Thyroid gland (tissue), 4 donors: ENCODE data around the gene DHX57.

Experiments used
- POLR2A ChIP-seq, 2 donors: fragments of 450-650 bp; IDR thresholded peaks; one replicate each; pipeline ENCODE4 v1.6.1; 2017; ENCODE audit warnings: antibody characterized with exemption in 2 of 2, mild to moderate bottlenecking in 2 of 2, moderate library complexity in 1 of 2
- TF ChIP-seq, protein P1 (sequence below), 6 experiments: fragments of 200-600 bp in 3 of 6; fragments of 450-650 bp in 3 of 6; sonication (generic) in 3 of 6; IDR thresholded peaks; one replicate each; pipeline ENCODE4 v1.5.1; 2016 to 2019; ENCODE audit warnings: antibody characterized with exemption in 6 of 6, mild to moderate bottlenecking in 2 of 6, inconsistent platforms in 1 of 6, moderate library complexity in 1 of 6

DNA sequence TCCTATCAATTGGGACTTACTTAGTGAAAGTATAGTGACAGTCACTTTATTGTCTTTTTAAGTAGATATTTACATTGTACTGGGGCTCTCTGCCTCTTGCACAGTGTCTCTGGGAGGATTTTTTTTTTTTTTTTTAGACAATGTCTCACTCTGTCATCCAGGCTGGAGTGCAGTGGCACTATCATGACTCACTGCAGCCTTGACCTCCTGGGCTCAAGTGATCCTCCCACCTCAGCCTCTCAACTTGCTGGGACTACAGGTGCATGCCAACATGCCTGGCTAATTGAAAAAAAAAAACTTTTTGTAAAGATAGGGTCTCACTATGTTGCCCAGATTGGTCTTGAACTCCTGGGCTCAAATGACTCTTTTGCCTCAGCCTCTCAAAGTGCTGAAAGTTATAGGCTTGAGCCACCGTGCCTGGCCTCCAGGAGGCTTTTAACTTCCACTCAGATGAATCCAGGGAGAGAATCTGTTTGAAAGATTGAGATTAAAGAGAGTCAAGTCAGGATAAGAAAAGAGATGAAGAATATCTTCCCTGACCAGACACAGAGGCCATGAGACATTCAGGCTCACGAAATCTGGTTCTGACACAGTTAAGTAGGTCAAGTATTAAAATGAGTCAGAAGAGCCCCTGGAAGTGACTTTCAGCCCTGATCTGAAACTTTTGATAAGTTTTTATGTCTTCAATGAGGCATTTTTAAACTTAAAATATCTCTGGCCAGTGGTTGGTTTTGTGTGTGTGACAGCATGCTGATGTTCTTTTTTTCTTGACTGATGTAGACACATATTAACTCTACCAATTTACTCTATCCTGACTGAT, 32.2 kb upstream of the DHX57 start:
- no peak for TF ChIP-seq POLR2A (IDR thresholded peaks at IDR 0.05)
- TF ChIP-seq, protein P1, sequence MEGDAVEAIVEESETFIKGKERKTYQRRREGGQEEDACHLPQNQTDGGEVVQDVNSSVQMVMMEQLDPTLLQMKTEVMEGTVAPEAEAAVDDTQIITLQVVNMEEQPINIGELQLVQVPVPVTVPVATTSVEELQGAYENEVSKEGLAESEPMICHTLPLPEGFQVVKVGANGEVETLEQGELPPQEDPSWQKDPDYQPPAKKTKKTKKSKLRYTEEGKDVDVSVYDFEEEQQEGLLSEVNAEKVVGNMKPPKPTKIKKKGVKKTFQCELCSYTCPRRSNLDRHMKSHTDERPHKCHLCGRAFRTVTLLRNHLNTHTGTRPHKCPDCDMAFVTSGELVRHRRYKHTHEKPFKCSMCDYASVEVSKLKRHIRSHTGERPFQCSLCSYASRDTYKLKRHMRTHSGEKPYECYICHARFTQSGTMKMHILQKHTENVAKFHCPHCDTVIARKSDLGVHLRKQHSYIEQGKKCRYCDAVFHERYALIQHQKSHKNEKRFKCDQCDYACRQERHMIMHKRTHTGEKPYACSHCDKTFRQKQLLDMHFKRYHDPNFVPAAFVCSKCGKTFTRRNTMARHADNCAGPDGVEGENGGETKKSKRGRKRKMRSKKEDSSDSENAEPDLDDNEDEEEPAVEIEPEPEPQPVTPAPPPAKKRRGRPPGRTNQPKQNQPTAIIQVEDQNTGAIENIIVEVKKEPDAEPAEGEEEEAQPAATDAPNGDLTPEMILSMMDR (IDR thresholded peaks at IDR 0.05): no peak
